Testis (tissue), 3 donors: ENCODE data around the gene ADPGK. TPM values are rescaled to one million over a fixed set of nuclear protein-coding genes. Genes with fewer than 3 reads are reported as not detected.
"Not testable (repeated sequence)": the region's sequence is repeated elsewhere in the genome, so short reads cannot be mapped to it uniquely, and the experiment has no call there.

Experiments
- DNase-seq: peaks from one replicate; pipeline ENCODE4 v3.0.0-alpha.2; 2019
- H3K27ac ChIP-seq, 2 donors: fragments of 200-600 bp; sonication (generic); one replicate each; pipeline ENCODE4 v1.5.1; 2019
- H3K27me3 ChIP-seq: fragments of 200-600 bp; sonication (generic); one replicate; pipeline ENCODE4 v1.5.1; 2019
- H3K36me3 ChIP-seq: fragments of 200-600 bp; sonication (generic); one replicate; pipeline ENCODE4 v1.5.1; 2017; ENCODE audit warnings: low read depth; ENCODE audit errors: missing control alignments
- H3K4me1 ChIP-seq: fragments of 200-600 bp; sonication (generic); one replicate; pipeline ENCODE4 v1.5.1; 2019
- H3K4me3 ChIP-seq, 2 donors: fragments of 200-600 bp; sonication (generic); one replicate each; pipeline ENCODE4 v1.5.1; 2017 to 2019
- H3K9me3 ChIP-seq: fragments of 200-600 bp; sonication (generic); one replicate; pipeline ENCODE4 v1.5.1; 2017
- POLR2A ChIP-seq: fragments of 450-650 bp; IDR thresholded peaks from one replicate; pipeline ENCODE4 v1.6.1; 2017; ENCODE audit warnings: antibody characterized with exemption, mild to moderate bottlenecking, moderate library complexity
- WGBS, 2 donors: methylation state at CpG; one replicate each; pipeline ENCODE4 v1.1.5; 2018; 5-methylcytosine and 5-hydroxymethylcytosine counted together
- intact Hi-C: fragments of 100-400 bp; cut with DNase I; formaldehyde crosslinking; loops from one replicate; pipeline ENCODE4 v1.15.1; 2023; ENCODE audit warnings: low total_unique reads
- polyA plus RNA-seq: library from polyadenylated mRNA; stranded (reverse); fragments of 350-450 nt; fragmentation: Illumina TruSeq; extraction: RNeasy Lipid Tissue Mini Kit (QIAGEN cat#74804); gene quantifications from one replicate; pipeline ENCODE4 v1.2.3, GENCODE V29; 2014; ENCODE audit warnings: low read depth, low replicate concordance; ENCODE audit not compliant: insufficient read depth
- total RNA-seq, 2 donors: library from RNA; depleted of rRNA; stranded (reverse); fragments of >200 nt; gene quantifications; one replicate each; pipeline ENCODE4 v1.2.3, GENCODE V29; 2016
- TF ChIP-seq, protein P1 (sequence below), 3 experiments: fragments of 450-650 bp in 2 of 3; fragments of 200-600 bp in 1 of 3; sonication (generic) in 1 of 3; IDR thresholded peaks; one replicate each; pipeline ENCODE4 v1.5.1; 2016 to 2019; ENCODE audit warnings: antibody characterized with exemption in 3 of 3, mild to moderate bottlenecking in 2 of 3, moderate library complexity in 1 of 3

ADPGK gene
- total and polyA plus RNA-seq, 3 donors from 2014 or later: 39.1 to 59.9 (median 55.6) TPM

DNA sequence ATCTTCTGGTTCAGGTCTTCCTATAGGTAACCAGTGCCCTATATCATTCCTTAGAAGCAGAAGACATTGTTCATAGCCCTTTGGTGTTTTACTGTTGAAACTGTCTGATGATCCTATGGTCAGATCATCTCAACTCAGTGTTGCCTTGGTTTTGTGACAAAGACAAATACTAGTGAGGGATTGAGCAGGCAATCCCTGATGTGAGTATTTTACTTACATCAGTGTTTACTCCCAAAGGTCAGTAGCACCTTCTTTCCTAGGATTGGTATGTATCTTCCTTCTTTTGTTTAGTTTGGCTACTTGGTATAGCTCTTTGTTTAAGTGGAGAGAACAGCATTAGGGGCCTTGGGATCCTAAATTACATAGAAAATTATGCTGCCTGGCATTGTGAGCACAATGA is 56.4 kb downstream of the ADPGK start:
- intact Hi-C loops: no loop called here
- H3K4me1 ChIP-seq: no peaks in the 10 kb centered on the region
- TF ChIP-seq, protein P1, sequence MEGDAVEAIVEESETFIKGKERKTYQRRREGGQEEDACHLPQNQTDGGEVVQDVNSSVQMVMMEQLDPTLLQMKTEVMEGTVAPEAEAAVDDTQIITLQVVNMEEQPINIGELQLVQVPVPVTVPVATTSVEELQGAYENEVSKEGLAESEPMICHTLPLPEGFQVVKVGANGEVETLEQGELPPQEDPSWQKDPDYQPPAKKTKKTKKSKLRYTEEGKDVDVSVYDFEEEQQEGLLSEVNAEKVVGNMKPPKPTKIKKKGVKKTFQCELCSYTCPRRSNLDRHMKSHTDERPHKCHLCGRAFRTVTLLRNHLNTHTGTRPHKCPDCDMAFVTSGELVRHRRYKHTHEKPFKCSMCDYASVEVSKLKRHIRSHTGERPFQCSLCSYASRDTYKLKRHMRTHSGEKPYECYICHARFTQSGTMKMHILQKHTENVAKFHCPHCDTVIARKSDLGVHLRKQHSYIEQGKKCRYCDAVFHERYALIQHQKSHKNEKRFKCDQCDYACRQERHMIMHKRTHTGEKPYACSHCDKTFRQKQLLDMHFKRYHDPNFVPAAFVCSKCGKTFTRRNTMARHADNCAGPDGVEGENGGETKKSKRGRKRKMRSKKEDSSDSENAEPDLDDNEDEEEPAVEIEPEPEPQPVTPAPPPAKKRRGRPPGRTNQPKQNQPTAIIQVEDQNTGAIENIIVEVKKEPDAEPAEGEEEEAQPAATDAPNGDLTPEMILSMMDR (IDR thresholded peaks at IDR 0.05): no peak
- no peak for TF ChIP-seq POLR2A
- H3K27ac ChIP-seq: no peak overlapping the region
- no peaks in the 10 kb centered on the region for H3K9me3 ChIP-seq
- H3K4me3 ChIP-seq: no peak overlapping the region
- no peaks in the 10 kb centered on the region for H3K36me3 ChIP-seq
- DNase-seq: no peak
- no peaks in the 10 kb centered on the region for H3K27me3 ChIP-seq

- H3K9me3 ChIP-seq, H3K36me3 ChIP-seq, H3K4me3 ChIP-seq, DNase-seq, H3K27me3 ChIP-seq, H3K27ac ChIP-seq, H3K4me1 ChIP-seq, intact Hi-C loops: not testable (repeated sequence)
- 98 to 99% methylated on average over 6 of the region's 6 CpGs for WGBS, 2 donors
Observed at GRCh38 chr15:72725851-72726250, 57.7 kb downstream of the ADPGK start.

GRCh38 chr15:72725446-72725845 is 58.1 kb downstream of the ADPGK start:
- no peaks in the 10 kb centered on the region for H3K9me3 ChIP-seq
- no peak overlapping the region for H3K27ac ChIP-seq
- no peak overlapping the region for H3K4me3 ChIP-seq
- 83 to 93% methylated on average over 3 of the region's 3 CpGs for WGBS, 2 donors
- DNase-seq: no peak
- intact Hi-C loops: no loop called here
- H3K27me3 ChIP-seq: no peaks in the 10 kb centered on the region
- TF ChIP-seq, protein P1 (IDR thresholded peaks at IDR 0.05): no peak
- TF ChIP-seq POLR2A: no peak
- no peaks in the 10 kb centered on the region for H3K36me3 ChIP-seq
- H3K4me1 ChIP-seq: no peaks in the 10 kb centered on the region

DNA sequence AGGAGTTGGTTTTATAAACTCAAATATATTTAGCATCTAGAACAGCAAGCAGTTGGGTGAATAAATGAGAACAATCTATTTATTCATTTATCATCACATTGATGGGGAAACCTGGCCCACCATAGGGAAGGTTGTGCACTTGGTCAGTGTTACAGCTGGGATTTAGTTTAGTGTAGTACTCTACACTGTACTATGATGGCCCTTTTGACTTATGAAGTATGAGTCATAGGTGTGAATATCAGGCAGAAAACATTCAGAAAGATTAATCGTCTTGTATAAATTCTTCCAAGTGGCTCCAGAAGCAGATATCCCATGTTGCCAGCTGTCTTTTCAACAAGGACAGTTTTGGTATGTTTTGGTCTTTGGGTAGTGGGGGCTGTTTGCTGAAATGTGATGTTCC is 59.5 kb downstream of the ADPGK start:
- no peak overlapping the region for H3K4me3 ChIP-seq
- no peak for DNase-seq
- H3K36me3 ChIP-seq: no peaks in the 10 kb centered on the region
- intact Hi-C loops: no loop called here
- H3K27ac ChIP-seq: no peak overlapping the region
- TF ChIP-seq, protein P1 (IDR thresholded peaks at IDR 0.05): no peak
- TF ChIP-seq POLR2A: no peak
- H3K27me3 ChIP-seq: no peaks in the 10 kb centered on the region
- WGBS, 2 donors: 73 to 81% methylated on average over 1 of the region's 1 CpG
- H3K9me3 ChIP-seq: no peaks in the 10 kb centered on the region
- no peaks in the 10 kb centered on the region for H3K4me1 ChIP-seq

- intact Hi-C loops: no loop called here
- H3K36me3 ChIP-seq: no peaks in the 10 kb centered on the region
Observed at GRCh38 chr15:72722071-72722696, 61.4 kb downstream of the ADPGK start.

DNA sequence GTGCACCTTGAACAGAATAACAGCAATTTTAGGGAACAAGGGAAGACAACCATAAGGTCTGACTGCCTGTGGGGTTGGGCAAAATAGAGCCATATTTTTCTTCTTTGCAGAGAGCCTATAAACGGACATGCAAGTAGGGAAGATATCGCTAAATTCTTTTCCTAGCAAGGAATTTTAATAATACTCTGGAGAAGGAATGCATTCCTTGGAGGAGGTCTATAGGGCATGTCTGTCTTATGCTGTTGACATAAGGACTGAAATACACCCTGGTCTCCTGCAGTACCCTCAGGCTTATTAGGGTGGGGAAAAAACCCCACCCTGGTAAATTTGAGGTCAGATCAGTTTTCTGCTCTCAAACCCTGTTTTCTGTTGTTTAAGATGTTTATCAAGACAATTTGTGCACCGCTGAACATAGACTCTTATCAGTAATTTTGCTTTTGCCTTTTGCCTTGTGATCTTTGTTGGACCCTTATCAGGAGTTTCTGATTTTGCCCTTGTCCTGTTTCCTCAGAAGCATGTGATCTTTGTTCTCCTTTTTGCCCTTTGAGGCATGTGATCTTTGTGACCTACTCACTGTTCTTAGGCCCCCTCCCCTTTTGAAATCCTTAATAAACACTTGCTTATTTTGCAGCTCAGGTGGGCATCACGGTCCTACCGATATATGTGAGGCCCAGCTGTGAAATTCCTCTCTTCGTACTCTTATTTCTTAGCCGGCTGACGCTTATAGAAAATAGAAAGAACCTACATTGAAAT is 74.8 kb downstream of the ADPGK start:
- H3K27ac ChIP-seq, H3K4me3 ChIP-seq, H3K27me3 ChIP-seq, H3K4me1 ChIP-seq, H3K36me3 ChIP-seq, intact Hi-C loops, DNase-seq, H3K9me3 ChIP-seq: not testable (repeated sequence)
- 84 to 92% methylated on average over 8 of the region's 8 CpGs for WGBS, 2 donors

More at GRCh38 chr15:72722071-72722696, 61.4 kb downstream of the ADPGK start:
- Histone ChIP-seq H3K9me3 (no peaks in the 10 kb centered on the region), H3K4me1 (no peaks in the 10 kb centered on the region), H3K27me3 (no peaks in the 10 kb centered on the region), H3K4me3 (no peak overlapping the region), H3K27ac (no peak overlapping the region)
- peak; percentile 78 for DNase-seq
- no peak for TF ChIP-seq POLR2A
- TF ChIP-seq, protein P1 (IDR thresholded peaks at IDR 0.05): peak in 2 of 3 experiments; percentile 55 to 68
- 52 to 56% methylated on average over 3 of the region's 3 CpGs for WGBS, 2 donors
